Measurements from ENCODE around the gene LDHB.

The LDHB gene

GRCh38 chr12:21607701-21608100 lies 49.9 kb downstream of the LDHB start:
- Histone ChIP-seq H3K9me3 (ENCODE audit: severe bottlenecking) (no peaks in the 10 kb centered on the region), H3K4me3 (ENCODE audit: severe bottlenecking) (no peak overlapping the region), H3K36me3 (ENCODE audit: low read depth) (no peaks in the 10 kb centered on the region), H3K27me3 (ENCODE audit: insufficient read depth, poor library complexity, severe bottlenecking) (no peaks in the 10 kb centered on the region), H3K27ac (ENCODE audit: poor library complexity, severe bottlenecking) (no peak overlapping the region), H3K4me1 (ENCODE audit: insufficient read depth, poor library complexity, severe bottlenecking) (no peaks in the 10 kb centered on the region)
- TF ChIP-seq CTCF (IDR thresholded peaks at IDR 0.05; ENCODE audit: poor library complexity, severe bottlenecking), result peak; percentile 28
- DNase-seq (ENCODE audit: low spot score) (no peak), ATAC-seq (ENCODE audit: low read depth) (no peak)

- no peaks in the 10 kb centered on the region for H3K27me3 ChIP-seq (ENCODE audit: insufficient read depth, poor library complexity, severe bottlenecking)
- no peaks in the 10 kb centered on the region for H3K36me3 ChIP-seq (ENCODE audit: low read depth)
- no peaks in the 10 kb centered on the region for H3K4me1 ChIP-seq (ENCODE audit: insufficient read depth, poor library complexity, severe bottlenecking)
- DNase-seq (ENCODE audit: low spot score) (no peak), ATAC-seq (ENCODE audit: low read depth) (no peak)
- H3K4me3 ChIP-seq (ENCODE audit: severe bottlenecking), result no peak overlapping the region
- TF ChIP-seq CTCF (IDR thresholded peaks at IDR 0.05; ENCODE audit: poor library complexity, severe bottlenecking), result no peak
- H3K9me3 ChIP-seq (ENCODE audit: severe bottlenecking), result no peaks in the 10 kb centered on the region
- no peak overlapping the region for H3K27ac ChIP-seq (ENCODE audit: poor library complexity, severe bottlenecking)
Observed at GRCh38 chr12:21606175-21606574, 51.5 kb downstream of the LDHB start.

GRCh38 chr12:21604245-21605101 lies 53.2 kb downstream of the LDHB start, which contains the start of gene GYS2:
GYS2 (minus strand) TSS chr12:21604847; CDS start chr12:21604592, 255 bp downstream.
- H3K36me3 ChIP-seq (ENCODE audit: low read depth), result no peaks in the 10 kb centered on the region
- no peak for ATAC-seq (ENCODE audit: low read depth)
- DNase-seq (ENCODE audit: low spot score), result no peak
- H3K4me3 ChIP-seq (ENCODE audit: severe bottlenecking), result no peak within 1 kb of the TSS
- TF ChIP-seq CTCF (IDR thresholded peaks at IDR 0.05; ENCODE audit: poor library complexity, severe bottlenecking), result no peak
- no peaks in the 10 kb centered on the region for H3K9me3 ChIP-seq (ENCODE audit: severe bottlenecking)
- H3K27ac ChIP-seq (ENCODE audit: poor library complexity, severe bottlenecking), result no peak within 1 kb of the TSS
- H3K27me3 ChIP-seq (ENCODE audit: insufficient read depth, poor library complexity, severe bottlenecking), result no peaks in the 10 kb centered on the region
- H3K4me1 ChIP-seq (ENCODE audit: insufficient read depth, poor library complexity, severe bottlenecking), result no peaks in the 10 kb centered on the region

- H3K4me3 ChIP-seq (ENCODE audit: severe bottlenecking), result no peak overlapping the region
- DNase-seq (ENCODE audit: low spot score) (no peak), ATAC-seq (ENCODE audit: low read depth) (no peak)
- no peaks in the 10 kb centered on the region for H3K36me3 ChIP-seq (ENCODE audit: low read depth)
- TF ChIP-seq CTCF (IDR thresholded peaks at IDR 0.05; ENCODE audit: poor library complexity, severe bottlenecking), result no peak
- no peaks in the 10 kb centered on the region for H3K27me3 ChIP-seq (ENCODE audit: insufficient read depth, poor library complexity, severe bottlenecking)
- no peak overlapping the region for H3K27ac ChIP-seq (ENCODE audit: poor library complexity, severe bottlenecking)
- no peaks in the 10 kb centered on the region for H3K4me1 ChIP-seq (ENCODE audit: insufficient read depth, poor library complexity, severe bottlenecking)
- no peaks in the 10 kb centered on the region for H3K9me3 ChIP-seq (ENCODE audit: severe bottlenecking)
Observed at GRCh38 chr12:21602774-21603173, 54.9 kb downstream of the LDHB start.

- DNase-seq (ENCODE audit: low spot score) (no peak), ATAC-seq (ENCODE audit: low read depth) (no peak)
- no peak for TF ChIP-seq CTCF (IDR thresholded peaks at IDR 0.05; ENCODE audit: poor library complexity, severe bottlenecking)
- H3K27me3 ChIP-seq (ENCODE audit: insufficient read depth, poor library complexity, severe bottlenecking), result no peaks in the 10 kb centered on the region
- no peaks in the 10 kb centered on the region for H3K4me1 ChIP-seq (ENCODE audit: insufficient read depth, poor library complexity, severe bottlenecking)
- H3K4me3 ChIP-seq (ENCODE audit: severe bottlenecking), result no peak overlapping the region
- H3K36me3 ChIP-seq (ENCODE audit: low read depth), result no peaks in the 10 kb centered on the region
- H3K27ac ChIP-seq (ENCODE audit: poor library complexity, severe bottlenecking), result no peak overlapping the region
- no peaks in the 10 kb centered on the region for H3K9me3 ChIP-seq (ENCODE audit: severe bottlenecking)
Observed at GRCh38 chr12:21600196-21600595, 57.4 kb downstream of the LDHB start.

All from RWPE2 (cell line).